HG03354 (cell line): ENCODE measurements around the gene CDH2.

Experiments used
- ATAC-seq: cut with Tn5 transposase; IDR thresholded peaks from one replicate; pipeline ENCODE4 v1.9.1; 2021; ENCODE audit warnings: mild to moderate bottlenecking; ENCODE audit not compliant: unreplicated experiment, poor library complexity, severe bottlenecking

The CDH2 gene

DNA sequence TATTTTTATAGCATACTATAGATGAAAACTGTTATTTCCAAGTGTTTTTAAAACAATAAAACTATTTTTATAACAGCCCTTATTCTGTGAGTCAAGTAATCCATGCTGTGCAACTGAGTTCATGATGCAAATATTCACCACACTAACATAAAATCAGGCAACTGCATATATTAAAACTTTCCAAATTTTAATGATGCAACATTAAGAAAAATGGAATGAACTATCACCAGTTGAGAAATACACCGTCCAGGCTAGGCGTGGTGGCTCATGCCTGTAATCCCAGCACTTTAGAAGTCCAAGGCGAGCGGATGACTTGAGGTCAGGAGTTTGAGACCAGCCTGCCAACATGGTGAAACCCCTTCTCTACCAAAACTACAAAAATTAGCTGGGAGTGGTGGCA lies 114.5 kb downstream of the CDH2 start:
- ATAC-seq, result no peak

DNA sequence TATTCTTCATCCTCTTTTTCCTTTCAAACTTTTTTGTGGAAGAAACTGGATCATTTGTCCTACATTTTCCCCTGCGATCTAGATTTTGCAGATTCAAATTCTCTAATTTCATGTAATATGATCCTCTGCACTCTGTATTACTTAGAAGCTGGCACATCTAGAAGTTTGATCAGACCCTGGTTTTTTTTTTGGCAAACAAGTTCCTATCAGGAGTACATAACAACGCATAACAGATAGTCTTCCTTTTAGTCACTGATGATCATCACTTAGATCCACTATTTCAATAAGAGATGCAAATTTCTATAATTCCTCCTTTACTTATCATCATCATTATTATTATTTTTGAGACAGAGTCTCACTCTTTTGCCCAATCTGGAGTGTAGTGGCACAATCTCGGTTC lies 117.1 kb downstream of the CDH2 start:
- no peak for ATAC-seq

DNA sequence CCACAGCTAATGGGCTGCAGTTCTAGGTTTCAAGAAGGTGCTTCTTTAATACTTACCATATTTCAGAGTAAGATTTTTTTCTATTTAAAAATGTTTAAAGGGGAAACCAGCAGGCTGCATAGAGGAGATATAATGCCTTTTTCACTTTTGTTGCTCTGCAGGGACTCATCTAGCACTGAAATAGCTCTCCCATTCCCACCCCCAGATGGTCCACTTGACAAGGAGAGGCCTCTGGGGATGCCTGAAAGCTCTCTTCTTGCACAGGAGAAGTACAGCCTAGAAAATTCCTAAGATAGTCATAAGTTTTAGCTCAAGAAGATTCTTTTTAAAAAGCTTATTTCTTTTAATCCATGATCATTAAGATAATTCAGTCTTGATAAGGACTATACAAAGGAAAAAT lies 126.4 kb downstream of the CDH2 start:
- no peak for ATAC-seq

DNA sequence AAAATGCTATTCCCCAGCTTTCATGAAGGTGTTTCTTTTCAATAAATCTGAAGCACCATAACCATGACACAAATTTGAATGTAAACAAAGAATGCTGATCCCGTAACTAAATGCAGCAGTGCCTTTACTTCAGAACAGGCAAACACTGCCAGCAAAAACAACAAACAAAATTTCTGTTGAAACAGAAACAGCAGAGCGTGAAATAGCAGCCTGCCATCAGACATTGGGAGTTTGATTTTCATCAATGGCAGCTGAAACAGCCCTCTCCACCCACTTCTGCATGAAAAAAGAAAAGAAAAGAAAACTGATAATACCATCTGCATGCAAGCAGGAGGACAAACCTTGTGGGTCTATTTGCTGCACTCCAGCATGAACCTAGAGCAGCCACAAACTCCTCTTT lies 128.3 kb downstream of the CDH2 start:
- no peak for ATAC-seq

DNA sequence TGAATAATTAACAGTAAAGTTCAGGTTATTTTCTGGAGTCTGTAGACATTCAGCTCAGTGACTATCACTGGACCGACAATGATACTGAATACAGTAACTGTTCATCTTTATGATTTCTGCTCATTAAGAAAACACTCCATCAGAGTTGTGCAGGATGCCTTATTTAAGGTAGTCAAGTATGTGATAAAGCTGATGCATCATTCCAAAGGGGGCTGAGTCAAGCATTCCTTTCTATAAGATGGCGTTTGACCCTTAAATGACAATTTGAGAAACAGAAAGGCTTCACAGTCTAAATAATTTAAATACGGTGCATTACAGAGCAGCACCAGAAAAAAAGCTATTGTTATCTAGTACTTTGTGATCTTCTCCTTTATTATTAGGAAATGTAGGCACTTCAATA lies 131.1 kb downstream of the CDH2 start:
- no peak for ATAC-seq

DNA sequence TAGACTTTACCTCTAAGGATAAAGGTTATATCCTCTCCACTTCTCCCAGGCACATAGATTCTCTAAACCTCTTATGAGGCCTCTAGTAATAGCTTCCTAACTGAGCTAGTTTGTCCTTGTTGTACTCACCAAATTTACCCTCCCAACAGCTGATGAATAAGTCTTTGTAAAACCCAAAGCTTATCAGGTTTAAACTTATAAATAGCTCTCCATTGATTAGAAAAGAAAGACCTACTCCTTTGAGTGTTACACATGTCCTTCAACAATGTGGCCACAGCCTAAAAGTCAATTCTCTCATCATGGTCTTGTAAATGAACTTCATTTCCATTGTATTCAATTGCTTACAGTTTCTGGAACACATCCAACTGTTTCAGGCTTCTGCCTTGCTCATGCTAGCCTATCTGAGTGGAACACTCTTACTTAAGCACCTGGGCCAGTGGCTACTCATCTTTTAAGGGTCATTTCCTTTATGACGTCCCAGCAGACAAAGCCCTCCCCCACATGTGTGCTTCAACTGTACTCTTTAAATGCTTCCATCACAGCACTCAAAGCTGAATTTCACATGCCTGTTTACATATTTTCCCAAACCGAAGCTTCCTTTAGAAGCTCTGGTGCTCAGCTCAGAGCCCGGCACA lies 131.6 kb downstream of the CDH2 start:
- ATAC-seq, result no peak

DNA sequence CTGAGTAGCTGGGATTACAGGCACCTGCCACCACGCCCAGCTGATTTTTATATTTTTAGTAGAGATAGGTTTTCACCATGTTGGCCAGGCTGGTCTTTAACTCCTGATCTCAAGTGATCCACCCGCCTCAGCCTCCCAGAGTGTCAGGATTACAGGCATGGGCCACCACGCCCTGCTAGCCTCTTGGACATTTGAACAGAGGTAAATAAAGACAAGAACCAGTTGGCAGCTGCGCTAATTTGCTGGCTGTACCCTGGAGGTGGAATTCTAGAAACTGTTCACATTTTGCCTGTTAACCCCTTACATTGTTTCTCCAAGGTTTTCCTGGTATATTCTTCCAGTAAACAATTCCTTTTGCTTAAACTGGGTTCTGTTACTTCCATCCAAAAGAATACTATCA lies 132.9 kb downstream of the CDH2 start:
- ATAC-seq, result no peak

DNA sequence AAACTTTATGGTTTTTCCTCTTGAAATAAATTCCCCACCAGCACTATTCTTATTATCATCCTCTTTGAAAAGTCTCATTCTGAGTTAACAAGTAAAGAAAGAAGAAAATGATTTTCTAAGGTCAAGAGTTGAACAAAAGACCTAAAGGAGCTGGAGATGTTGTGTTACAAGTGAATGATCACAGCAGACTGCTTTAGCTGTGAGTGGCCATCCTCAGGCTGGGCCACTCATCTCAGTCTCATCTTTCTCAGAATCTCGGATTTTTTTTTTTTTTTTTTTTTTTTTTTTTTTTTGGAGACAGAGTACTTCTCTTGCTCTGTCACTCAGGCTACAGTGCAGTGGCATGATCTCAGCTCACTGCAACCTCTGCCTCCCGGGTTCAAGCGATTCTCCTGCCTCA lies 133.3 kb downstream of the CDH2 start:
- ATAC-seq, result no peak

DNA sequence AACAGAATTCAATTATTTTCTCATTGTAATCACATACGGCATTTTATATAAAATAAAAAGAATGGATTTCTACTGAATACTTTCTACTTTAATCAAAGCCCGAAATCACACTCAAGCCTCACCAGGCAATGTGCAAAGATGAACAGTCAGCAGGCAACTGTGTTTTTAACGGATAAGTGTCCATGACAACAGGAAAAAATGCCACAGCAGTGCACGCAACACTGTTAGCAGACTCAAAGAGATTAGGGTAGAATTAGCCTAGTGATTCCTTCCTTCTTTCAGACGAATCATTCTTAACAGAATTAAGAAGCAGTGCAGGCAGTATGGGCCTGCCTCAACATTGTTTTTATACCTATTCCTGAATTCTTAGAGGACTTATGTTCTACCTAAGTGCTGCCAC lies 135.6 kb downstream of the CDH2 start:
- ATAC-seq, result no peak

DNA sequence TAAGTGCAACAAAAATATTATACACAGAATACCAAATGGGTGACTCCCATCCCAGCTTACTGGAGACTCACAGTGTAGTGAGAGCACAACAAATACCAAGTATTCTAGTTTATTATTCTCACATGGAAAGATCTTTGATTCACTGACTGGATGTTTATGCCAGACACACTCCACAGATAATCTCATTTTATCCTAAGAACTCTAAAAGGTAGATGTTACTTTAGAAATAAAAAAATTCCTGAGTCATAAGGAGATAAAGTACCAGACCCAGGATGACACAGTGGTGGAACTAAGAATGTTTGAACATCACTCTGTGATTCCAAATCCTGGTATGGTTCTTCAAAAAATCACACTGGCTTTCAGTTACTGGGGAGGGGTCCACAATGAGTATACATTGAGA lies 136.2 kb downstream of the CDH2 start:
- no peak for ATAC-seq

DNA sequence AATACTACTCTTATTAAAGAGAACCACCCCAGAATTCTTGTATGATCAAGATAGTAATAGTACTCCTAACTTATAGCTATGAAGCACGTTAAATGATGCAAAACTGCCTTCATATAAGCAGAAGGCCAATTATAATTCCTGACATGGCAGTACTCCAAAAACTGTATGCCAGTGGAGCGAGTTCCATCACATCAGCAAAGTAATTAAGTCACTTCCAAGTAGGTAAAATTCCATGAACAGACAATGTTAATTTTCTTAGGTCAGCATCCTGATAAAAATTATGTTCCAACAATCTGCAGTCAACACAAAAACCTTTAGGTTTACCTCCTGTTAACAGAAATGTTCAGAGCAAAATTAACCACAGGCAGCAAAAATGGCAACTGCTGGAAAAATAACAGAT lies 136.7 kb downstream of the CDH2 start:
- ATAC-seq, result no peak

DNA sequence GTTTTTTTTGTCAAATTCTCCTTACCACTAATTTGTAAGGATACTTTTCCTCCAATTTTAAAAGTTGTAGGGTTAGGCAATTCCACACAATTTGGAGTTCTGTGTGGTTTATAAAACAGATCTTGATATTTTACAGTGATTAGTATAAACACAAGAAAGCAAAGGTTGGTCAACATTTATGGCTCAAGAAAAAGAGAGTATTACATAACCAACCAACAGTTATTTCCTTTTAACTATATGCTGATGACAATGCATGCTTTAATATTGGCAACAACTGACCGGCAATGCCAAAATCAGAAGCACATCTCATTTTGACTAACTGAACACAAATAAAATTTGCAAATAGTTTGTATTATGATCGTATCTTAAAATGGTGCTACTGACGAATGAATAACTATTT lies 137.2 kb downstream of the CDH2 start:
- no peak for ATAC-seq

DNA sequence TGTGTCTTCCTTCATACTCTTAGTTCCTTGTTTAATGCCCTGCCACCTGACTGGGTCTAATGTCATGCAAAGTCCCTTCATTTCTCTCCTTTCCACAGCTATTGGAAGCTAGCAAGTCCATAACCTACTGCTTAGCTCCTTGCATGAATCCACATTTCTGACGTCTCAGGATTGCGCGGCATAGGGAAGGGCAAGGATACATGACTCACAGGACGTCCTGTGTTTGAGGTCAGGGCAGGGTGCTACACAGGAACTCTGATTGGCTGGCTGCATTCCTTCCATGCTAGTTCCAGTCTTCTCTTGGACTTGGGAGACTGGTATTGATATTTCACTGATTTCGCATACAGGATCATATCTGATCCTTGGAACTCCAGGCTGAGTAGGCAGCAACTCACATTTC lies 137.9 kb downstream of the CDH2 start:
- no peak for ATAC-seq

DNA sequence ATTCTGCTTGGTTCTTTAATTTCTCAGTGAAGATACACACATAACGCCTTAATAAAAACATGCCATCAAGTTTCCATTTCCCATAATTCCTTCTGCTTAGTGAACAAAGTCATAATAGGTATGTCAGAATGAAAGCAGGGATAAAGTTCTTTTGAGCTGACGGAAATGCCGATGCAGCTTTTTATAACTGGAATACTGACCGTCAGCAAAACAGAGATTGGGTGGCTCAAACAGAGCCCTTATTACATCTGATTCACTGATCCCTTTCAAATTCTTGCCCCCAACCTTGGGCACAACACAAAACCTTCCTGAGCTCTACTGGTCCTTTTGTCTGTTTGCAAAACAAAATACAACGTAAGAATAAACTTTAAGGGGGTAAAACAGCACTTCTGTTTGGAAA lies 140.4 kb downstream of the CDH2 start:
- no peak for ATAC-seq

DNA sequence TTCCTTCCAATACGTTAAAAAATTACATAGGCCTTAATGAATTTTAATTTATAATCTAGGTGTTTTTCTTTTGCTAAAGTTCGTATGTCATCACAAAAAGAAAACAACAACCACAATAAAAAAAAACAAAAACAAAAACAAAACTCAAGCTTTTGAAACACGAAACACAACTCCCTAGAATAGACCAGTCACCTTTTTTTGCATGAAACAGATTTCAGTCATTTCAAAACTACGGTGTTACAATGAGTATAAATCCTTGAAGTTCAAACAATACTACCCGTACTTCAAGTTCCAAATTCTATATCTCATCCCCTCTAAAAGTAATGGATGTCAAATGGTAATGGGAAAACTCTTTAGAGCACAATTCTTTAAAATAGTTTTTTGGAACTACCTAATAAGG lies 142.4 kb downstream of the CDH2 start:
- ATAC-seq, result no peak

DNA sequence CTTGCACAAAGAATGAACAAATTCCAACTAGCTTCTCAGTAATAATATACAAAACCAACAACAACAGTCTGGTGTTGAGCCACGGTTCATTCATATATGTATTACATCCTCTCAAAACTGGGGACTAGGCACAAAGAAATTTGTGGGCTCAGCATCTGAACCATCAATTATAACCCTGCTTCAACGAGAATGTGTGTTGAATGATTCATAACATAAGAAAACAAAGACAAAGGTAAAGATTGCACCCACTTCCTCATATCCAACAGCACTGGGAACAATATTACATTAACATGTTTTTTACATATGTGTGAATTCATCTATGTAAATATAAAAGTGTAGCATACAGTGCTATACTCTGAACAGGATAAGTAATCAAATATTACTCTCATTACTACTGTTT lies 144.8 kb downstream of the CDH2 start:
- no peak for ATAC-seq

DNA sequence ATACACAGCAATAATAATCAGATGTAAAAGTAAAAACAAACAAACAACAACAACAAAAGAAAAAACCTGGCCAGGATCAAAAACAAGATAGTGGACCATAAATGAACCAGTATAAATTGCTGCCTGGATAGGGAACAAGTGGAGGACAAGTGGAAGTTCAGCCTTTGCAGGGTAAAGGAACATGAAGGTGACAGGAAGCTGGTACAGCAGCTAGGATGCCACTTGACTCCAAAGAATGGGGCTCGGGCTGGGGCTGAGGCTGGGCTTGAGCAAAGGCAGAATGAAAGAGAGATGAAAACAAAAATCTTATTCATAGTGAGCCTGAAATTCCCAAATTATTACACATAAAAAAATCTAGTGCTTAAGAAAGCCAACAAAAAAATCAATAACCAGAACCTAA lies 146.5 kb downstream of the CDH2 start:
- ATAC-seq, result no peak

DNA sequence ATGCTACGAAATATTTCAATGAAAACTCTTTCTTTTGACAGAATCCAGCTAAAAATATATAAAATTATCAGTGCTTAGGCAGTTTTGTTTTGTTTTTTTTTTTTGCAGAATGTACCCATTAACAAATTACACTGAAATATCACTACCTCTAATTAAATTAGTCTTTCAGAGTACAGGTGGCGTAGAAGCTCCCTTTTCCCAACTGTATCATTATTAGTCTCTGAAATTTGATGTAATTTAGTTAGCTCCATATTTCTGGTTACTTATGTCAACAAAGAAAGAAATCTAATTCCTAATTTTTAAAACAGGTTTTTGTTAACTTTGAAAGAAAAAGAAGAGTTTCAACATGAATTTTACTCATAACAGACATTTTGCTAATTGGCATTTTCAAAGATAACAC lies 149.2 kb downstream of the CDH2 start:
- ATAC-seq, result no peak

DNA sequence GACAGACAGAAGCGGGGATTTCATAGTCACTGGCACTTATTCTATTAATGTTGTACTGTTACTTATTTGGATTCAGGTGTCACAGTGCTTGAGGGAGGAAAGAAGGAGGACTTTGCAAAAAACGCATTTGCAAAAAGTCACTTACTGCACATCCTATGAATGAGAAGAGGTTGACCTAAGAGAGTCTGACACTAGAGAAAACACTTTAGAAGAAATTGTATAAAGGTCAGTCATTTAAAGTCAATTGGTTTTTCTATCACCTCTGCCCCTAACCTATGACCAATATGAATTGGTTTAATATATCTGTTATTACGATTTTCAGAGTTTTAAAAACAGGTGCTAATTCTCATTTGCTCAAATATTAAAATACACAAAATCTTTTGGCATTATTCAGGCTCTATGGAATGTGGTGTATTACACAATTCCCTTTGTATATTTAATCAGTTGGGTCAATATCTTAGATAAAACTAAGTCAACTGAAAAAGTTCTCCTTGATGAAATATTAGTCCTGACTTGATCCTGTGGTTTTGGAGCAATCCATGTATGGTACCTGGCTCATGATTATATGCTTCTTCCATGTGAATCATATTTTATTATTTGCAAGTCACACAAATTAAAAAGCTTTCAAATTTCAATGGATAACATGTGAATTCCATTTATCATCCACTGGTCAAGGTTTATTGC lies 157.4 kb downstream of the CDH2 start:
- ATAC-seq, result no peak

DNA sequence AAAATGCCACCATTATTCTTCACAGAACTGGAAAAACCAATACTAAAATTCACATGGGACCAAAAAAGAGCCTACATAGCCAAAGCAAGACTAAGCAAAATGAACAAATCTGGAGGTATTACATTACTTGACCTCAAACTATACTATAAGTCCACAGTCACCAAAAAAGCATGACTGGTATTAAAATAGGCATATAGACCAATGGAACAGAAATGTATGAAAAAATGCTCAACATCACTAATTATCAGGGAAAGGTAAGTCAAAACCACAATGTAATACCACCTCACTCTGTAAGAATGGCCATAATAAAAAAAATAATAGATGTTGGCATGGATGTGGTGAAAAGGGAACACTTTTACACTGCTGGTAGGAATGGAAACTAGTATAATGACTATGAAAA lies 158.6 kb downstream of the CDH2 start:
- ATAC-seq, result no peak

DNA sequence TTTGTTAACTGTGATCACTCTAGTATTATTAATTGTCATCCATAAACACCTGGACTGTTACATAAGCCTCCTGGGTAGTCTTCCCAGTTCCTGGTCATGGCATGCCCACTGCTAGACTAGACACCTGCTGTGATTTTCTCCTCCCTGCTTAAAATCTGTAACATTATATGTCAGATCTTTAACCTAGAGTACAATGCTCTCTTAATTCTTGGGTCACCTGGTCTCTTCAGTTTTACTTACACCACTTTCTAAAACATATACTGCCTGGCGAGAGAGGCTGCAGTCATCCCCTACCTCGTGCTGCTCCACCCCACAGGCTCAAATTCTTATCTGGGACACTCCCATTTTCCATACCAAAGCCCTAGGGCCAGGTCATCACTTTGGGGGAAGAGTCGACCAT lies 161.3 kb downstream of the CDH2 start:
- no peak for ATAC-seq

DNA sequence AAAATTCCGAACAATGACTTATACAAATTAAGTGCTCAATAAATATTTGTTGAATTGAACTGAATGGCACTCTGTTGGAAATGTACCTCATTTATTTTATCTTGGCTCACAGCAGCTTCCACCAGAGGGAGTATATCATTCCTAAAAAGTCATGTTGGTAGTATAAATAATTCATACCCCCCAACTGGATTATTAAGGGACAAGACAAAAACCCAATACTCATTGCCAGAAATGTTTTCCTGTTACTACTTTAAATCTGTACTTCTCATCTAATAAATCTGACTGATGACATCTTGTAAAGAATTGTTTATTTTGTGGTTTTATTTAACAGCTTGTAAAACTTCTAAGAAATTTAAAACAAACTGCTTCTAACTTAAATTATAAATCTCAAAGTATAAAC lies 163.9 kb downstream of the CDH2 start:
- no peak for ATAC-seq
